SKM-1 (cell line): Measurements from ENCODE around the gene PHLDB1.

Experiments
- DNase-seq: peaks from one replicate; lab custom pipeline; 2025; ENCODE audit not compliant: unreplicated experiment; lab: John Stamatoyannopoulos, UW

The PHLDB1 gene

DNA sequence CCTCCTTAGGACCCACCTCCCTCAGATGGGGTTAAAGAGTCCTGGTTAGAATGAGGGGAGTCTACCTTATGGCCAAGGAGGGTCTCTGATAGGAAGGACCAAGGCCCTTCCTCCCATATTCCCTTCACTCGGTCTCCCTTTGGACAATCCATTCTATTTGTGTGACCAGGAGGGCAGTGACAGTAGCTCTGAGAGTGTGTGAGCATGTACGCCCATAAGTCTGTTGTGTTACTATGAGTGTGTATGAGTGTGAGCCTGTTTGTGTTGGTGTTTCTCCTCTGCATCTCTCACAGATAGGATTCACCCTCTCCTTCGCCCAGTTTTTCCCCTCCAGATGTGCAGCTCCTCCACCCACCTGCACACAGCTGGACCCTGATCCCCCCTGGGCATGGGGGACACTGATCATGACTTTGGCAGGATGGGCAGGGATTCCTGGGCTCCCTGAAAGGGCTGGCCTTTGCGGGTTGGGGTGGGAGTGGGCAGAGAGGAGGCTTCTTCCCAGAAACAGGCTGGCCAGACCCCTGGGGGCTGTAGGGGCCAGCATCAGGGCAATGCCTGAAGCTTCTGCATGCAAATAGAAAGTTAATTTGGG is 14.5 kb downstream of the PHLDB1 start:
- no peak for DNase-seq

DNA sequence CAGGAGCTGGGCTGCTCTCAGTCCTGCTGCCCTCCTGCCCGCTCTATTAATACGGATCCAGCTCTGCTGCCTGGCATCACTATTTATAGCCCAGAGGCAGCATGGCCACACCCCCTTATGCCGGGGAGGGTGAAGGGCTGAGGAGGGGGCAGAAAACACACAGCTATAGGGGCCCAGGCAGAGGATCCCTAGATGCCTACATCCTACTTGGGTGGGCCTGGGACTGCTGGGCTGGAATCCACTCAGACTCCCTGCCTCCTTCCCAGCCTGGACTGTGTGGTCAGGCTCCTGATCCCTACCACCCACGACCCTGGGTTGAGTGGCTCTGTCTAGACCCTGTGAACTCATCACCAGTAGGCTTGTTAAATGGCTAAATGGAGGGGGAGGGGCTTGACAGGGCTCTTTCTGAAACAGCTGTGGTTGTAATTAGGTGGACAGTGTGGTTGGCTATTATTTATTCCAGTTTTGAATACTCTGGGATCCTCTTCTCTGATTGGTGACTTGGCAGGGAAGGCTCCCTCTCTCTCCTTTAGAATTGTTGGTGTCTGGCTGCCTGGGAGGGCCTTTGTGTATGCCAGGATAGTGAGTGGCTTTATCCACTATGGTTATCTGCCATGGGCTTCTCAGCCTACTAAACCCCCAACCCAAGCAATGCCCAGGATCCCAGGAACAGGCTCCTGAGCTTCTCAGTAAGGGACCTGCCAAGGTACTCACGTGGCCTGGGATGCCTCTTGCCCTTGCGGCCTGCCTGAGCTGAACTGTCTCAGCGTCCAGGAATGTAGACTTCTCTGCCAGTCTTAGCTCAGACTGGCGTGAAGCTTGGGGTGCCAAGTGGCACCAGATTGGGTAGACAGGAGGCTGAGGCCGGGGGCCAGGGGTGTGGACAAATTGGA is 15.2 kb downstream of the PHLDB1 start:
- DNase-seq = no peak

DNA sequence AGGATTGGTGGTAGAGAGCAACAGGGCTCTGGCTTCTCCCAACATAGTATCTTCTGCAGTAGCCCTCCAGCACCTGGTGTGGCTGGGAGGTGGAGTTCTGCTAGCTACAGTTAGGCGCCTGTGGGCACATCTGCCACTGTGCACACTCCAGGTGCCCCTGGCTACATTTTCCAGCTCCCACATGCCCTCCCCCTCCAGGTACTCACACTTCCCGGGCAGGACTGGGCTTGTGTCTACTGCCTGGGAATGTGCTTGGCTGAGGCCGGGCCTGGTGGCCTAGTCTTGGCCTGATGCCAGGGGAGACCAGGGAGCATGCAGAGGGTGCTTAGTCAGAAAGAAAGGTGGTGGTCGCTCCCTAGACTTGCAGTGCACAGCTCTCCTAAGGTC is 15.8 kb downstream of the PHLDB1 start:
- no peak for DNase-seq

DNA sequence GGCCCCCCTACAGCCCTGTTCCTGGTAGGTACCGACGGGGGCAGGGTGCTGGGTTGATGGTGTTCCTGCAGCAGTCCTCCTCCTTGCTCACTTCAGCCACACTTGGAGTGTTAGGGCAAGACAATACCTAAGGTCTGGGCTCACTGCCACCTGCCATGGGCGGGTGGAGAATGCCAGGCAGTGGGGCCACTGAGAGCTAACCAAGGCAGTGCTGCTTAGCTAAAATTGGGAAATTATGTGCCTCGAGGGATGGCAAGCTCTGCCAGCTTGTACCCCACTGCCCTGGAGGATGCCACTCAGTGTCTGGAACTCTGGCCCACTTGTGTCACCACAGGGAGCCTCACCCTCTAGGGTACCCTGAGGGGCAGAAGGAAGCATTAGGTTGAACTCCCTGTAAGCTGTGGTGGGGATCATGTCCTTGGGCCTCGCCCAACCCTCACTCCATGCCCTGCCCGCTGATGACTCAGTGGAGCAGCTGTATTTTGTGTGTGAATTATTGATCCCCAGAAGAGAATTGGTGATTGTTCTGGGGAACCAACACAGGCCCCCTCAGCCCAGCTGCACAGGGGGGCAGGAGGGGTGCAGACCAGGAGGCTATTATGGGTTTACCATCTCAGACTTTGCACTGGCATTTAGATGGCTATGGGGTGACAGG is 17.7 kb downstream of the PHLDB1 start:
- no peak for DNase-seq

DNA sequence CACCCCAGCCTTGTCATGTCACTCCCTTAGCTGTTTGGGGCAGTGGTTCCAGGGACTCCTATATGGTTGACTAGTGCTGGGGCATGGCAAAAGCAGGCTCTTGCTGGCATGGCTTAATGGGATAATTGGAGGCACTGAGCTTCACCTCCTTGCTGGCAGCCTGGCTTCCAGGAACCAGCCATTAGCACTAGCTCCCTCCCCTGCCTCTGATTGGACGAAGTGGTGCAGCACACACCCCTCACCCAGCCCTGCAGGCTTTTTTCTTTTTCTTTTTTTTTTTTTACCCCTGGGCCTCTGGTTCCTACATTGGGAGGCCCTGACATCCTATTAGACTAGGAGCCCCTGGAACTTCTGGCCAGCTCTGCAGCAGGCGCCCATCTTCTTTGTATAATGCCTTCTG is 18.6 kb downstream of the PHLDB1 start:
- DNase-seq = no peak

DNA sequence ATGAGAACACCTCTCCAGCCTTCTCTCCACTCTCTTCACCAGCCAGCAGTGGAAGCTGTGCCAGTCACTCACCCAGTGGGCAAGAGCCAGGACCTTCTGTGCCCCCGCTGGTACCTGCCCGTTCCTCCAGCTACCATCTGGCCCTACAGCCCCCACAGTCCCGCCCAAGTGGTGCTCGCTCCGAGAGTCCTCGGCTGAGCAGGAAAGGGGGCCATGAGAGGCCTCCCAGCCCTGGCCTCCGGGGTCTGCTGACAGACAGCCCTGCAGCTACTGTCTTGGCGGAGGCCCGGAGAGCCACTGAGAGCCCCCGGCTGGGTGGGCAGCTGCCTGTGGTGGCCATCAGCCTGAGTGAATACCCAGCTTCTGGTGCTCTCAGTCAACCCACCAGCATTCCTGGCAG is 20.2 kb downstream of the PHLDB1 start:
- DNase-seq = no peak

DNA sequence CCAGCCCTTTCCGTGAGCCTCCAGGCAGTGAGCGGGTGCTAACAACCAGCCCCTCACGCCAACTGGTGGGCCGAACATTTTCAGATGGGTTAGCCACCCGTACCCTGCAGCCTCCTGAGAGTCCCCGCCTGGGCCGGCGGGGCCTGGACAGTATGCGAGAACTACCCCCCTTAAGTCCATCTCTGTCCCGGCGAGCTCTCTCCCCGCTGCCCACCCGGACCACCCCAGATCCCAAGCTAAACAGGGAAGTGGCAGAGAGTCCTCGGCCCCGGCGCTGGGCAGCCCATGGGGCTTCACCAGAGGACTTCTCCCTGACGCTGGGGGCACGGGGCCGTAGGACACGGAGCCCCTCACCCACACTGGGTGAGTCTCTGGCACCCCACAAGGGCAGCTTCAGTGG is 20.6 kb downstream of the PHLDB1 start:
- DNase-seq = no peak

DNA sequence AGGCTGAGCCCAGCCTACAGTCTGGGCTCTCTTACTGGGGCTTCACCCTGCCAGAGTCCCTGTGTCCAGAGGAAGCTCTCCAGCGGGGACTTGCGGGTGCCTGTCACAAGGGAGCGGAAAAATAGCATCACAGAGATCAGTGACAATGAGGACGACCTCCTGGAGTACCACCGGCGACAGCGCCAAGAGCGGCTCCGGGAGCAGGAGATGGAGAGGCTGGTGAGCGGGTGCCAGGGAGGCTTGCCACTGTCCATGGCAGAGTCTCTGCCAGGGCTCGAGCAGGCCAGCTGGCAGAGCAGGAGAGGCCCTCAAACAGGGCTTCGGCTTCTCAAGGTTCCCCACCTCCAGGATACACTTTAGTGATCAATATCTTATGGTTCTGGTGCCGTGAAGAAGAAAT is 21.0 kb downstream of the PHLDB1 start:
- no peak for DNase-seq

DNA sequence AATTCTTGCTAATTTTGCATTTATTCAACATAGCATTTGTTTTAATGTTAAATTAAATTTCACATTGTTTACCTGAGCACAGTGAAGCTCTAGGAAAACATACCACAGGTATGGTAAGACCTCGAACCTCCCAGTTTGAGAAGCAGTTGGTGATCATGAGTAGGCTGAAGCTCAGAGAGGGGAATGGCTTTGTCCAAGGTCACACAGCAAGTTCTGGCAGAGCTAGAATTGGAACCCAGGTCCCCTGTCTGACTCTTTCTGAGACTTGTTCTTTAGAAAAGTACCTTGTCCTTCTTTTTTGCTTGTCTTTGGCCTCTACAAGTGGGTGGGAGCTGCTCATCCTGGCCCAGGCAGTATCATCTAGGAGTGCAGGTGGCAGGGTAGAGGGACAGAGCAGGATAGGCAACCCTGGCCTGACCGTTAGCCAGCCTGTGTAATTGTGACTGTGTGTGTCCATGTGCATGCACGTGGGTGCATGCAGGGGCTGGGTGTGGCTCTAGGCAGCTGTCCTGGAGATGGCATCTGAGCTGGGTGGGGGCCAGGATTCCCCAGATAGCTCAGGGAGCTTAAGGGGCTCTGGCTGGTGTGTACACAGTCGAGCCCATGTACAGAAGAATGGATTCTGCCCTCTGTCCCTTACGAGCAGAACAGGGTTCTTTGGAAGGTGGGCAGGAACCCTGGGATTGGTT is 21.6 kb downstream of the PHLDB1 start:
- DNase-seq = no peak

DNA sequence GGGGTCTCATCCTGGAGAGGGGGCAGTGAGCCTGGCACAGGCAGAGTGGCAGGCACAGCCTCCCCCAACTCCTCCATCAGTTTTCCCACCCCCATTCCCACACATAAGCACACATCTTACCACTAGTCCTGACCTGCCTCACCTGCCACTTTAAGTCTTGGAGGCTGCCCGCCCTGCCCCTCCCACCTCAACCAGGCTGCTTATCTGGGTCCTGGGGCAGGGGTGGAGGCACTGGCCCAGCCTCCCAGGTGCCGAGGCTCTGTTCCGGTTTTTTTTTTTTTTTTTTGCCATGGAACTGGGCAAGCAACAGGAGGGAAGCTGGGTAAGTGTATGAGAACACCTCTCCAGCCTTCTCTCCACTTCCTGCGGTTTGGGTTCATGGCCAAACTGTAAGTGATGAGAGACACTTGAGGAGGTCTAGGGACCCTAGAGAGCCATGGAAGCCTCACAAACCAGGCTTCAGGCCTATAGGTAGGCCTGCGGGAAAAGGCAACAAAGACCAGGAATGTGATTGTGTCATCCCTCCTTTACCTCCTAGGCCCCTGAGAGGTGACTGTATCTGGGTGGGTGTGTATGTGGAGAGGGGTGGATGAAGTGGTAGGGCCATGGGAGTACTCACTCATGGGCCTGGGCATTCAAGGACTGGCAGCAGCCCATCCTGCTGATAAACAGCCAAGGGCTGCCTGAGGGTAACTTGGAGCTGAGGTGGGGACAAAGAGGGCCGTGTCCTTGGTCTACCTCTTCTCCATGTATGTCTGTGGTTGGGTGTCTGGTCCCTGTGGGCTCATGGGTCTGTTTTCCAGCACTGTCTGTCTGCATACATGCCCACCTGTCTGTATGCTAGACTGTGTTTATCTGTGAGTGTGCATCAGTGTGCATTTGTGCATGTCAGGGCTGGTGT is 22.6 kb downstream of the PHLDB1 start:
- no peak for DNase-seq

DNA sequence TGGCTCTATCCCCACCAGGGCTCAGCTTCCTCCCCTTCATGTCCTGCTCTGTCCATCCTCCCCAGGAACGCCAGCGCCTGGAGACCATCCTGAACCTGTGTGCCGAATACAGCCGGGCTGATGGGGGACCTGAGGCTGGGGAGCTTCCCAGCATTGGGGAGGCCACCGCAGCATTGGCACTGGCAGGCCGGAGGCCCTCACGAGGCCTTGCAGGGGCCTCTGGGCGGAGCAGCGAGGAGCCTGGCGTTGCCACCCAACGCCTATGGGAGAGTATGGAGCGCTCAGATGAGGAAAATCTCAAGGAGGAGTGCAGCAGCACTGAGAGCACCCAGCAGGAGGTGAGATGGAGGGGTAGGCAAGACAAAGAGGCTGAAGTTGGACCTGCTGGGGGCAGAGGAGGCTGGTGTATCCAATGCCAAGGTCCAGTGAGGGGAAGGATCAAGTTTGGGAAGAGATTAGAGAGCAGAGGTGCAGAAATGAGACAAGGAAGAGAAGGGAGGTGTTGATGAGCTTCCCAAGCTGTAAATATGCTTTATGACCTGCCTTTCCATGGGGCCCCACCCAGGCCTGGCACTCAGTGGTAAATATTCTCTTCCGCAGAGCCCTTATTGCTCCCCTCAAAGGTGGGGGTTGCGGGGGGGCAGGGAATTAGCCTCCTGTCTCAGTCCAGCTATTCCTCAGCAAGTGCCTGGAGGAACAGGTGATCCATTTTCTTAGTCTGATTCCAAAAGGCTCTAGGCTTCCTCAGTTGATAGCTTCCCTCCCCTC is 23.9 kb downstream of the PHLDB1 start:
- no peak for DNase-seq

DNA sequence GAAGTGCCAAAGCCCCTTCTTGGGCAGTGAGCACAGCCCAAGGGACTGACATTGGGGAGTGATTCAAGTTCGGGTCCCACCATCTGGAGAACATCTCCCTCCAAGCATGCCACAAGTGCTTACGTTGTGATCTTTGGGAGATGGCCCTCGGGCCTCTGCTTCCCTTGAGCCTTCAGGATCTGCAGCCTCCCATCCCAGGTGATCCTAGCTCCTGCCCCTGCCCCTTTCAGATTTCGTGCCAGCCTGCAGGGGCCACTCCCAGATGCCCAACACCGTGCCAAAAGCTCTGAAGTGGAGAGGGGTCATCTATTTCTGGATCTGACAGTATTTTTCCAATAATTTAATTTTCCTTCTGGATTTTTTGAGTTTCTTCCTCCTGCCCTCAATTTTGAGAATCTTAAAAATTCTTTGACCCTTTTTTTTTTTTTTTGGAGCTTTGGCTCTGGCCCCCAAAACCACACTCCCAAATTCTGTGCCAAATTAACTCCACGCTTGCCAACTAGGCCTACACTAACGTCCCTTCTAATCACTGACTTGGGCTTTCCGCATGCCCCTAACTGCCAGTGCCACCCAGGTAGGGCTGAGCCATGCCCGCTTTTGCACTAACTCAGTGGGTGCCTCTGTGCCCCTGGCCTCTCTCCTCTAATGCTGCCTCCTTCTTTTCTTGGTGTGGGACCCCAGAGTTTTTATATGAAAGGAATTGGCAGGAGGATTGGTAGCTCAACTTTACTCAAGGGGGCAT is 25.3 kb downstream of the PHLDB1 start:
- no peak for DNase-seq

DNA sequence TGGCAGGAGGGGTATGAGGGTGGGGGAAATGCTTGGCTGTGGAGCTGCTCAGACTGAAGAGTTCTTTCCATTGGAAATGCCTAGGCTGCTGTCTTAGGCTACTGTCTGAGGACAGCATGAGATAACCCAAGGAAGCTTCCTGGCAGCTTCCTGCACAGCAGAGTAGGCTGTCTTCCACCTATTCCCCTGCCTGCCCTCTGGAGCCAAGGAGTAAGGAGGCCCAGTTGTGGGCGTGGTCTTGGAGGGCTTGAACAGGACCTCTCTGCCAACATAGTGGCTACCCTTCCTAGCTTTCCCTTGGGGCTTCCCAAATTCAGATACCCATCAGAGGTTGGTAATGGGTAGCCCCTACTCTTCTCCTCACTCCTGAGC is 25.9 kb downstream of the PHLDB1 start:
- no peak for DNase-seq

DNA sequence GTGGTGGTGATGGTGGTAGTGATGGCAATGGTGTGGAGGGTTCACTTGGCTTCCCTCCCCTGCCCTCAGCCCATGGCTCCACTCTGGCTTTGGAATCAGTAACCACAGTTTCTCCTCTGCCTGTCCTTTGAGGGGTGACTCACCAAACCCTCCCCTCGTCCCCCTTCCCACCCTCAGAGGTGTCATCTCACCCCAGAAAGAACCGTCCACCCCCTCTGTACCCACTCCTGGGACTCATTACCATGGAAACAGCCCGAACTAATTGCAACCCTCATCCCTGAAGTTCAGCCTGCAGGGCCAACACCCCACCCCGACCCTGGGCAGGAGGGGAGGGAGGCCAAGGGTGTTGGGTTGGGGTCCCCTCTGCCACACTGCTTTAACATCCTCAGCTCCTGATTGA is 26.6 kb downstream of the PHLDB1 start:
- no peak for DNase-seq

DNA sequence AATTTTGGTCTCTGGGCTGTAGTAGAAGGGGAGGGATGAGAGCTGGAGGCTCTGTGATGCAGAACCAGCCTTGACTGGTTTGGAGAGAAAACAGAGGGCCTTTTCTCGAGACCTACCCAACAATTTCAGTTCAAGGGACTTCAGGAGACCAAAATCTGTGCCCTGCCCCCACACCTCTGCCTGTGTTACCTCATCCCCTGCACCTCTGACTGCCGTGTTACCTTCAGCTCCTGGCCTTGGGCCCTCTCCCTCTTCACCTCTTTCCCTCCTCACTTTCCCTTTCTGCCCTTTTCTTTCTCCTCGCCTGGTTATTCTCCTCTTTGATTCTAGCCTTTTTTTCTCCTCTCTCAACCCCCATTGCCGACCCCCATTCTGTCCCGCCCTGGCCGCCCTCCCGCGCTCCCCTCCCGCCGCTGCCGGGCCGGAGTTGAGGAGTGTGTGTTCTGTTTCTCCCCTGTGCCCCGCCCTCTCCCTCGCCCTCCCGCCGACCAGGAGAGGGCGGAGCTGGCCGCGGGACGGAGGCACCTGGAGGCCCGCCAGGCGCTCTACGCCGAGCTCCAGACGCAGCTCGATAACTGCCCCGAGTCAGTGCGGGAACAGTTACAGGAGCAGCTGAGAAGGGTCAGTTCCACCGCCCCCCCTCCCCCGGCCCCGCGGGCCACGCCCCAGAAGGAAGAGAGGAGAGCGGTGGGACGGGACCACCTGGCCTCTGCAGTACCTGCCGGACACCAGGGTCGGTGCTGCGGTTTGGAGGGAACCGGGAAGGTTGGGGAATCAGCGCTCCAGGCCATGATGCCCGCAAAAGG is 27.2 kb downstream of the PHLDB1 start:
- no peak for DNase-seq

DNA sequence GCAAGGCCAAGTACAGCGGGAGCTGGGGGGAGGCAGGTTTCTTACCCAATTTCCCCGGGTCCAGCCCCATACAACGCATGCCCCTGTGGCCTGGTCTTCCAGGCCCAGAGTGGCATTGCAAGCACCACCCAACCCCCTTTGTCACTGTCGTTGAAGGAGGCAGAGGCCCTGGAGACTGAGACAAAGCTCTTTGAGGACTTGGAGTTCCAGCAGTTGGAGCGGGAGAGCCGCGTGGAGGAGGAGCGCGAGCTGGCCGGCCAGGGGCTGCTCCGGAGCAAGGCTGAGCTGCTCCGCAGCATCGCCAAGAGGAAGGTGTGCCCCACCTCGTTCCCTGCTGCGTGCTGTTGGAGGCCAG is 27.8 kb downstream of the PHLDB1 start:
- no peak for DNase-seq

DNA sequence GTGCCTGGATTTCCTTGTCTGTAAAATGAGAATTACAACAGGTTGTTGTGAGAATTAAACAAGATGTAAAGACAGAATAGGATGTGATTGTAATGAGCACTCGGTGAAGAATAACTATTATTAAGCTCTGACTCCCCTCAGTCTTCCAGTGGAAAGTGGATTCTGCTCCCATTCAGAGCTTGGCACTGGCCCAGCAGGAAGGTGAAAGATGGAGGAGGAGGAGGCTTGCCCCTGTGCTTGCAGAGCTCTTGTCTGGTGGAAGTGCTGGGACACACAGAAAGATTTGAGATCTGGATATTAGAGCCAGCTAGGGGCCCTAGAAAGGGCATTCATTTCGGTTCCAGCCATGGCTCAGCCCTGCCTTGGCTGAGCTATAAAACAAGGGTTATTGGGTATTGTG is 28.2 kb downstream of the PHLDB1 start:
- no peak for DNase-seq

DNA sequence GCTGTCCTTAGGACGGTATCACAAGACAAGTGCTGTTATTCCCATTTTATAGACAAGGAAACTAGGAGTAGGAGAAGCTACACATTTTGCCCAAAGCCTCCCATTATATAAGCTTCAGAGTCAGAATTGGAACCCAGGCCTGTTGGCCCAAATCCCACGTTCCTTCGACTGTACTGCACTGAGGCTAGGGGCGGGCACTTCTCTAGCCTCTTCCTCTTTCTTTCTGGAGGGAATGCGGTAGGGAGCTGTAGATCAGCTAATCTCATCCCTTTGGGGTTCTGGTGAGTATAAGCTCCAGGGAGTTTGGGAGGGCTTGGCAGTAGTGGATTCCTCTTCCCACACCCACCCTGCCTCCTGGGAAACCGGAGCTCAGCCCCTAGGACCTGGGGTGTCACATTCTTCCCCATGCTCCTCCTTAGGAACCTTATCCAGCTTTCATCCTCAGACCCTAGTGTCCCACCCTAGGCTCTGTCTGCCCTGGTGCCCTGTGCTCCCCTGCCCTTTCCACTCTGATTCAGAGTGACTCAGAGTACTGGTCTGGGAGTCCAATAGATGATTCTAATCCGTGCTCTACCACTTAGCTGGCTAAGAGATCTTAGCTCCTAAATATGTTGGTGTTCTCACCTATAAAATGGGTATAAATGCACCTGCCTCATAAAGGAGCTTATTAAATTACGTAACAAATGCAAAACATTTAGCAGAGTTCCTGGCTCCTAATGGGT is 29.3 kb downstream of the PHLDB1 start:
- no peak for DNase-seq
